ENCODE data around the gene DDX24.
A peak's percentile ranks its signal among the peaks of the same experiment; 100 is the strongest.

DNA sequence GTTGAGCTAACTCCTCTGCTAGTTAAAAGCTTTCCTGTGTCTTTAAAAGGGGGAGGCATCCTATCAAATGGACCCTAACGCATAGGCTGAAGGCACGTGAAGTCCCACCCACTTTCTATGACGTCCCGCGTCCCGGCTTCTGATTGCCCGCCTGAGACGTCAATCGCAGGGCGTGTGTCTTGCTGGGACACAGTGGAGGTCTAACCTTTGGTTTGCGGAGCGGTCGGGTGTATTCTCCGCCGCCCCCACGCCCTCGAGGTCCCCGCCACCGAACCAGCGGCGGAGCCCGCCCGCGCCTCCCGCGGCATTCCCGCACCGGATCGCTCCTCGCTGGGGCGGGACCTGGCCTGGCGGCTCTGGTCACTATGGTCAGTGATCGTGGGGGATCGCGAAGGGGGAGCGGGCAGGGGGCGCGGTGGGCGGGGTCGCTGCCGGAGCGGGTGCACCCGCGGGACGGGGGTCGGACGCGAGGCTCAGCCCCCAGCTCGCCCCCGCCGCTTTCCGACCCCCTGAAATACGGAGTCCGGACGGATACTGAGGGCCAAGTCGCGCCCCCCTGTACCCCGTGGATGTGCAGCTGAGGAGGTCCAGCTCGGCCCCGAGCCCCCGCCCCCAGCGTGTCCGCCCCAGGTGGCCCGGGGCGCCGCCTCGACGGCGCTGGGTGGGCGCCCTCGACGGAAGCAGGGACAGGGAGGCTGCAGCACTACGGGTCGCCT, 54.7 kb downstream of the DDX24 start, which contains the start of gene OTUB2:
- TF ChIP-seq POLR2A (IDR thresholded peaks at IDR 0.05): no peak
- TF ChIP-seq, protein P1, sequence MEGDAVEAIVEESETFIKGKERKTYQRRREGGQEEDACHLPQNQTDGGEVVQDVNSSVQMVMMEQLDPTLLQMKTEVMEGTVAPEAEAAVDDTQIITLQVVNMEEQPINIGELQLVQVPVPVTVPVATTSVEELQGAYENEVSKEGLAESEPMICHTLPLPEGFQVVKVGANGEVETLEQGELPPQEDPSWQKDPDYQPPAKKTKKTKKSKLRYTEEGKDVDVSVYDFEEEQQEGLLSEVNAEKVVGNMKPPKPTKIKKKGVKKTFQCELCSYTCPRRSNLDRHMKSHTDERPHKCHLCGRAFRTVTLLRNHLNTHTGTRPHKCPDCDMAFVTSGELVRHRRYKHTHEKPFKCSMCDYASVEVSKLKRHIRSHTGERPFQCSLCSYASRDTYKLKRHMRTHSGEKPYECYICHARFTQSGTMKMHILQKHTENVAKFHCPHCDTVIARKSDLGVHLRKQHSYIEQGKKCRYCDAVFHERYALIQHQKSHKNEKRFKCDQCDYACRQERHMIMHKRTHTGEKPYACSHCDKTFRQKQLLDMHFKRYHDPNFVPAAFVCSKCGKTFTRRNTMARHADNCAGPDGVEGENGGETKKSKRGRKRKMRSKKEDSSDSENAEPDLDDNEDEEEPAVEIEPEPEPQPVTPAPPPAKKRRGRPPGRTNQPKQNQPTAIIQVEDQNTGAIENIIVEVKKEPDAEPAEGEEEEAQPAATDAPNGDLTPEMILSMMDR (IDR thresholded peaks at IDR 0.05): no peak
- TF ChIP-seq POLR2AphosphoS5 (IDR thresholded peaks at IDR 0.05; ENCODE audit: insufficient read depth in 1 of 2, low read depth in 1 of 2): peak; percentile 53 to 80

Measured in vagina (tissue), 2 donors.